MCF 10A (cell line): ENCODE measurements around the gene CGRRF1. TPM values are rescaled to one million over a fixed set of nuclear protein-coding genes. Genes with fewer than 3 reads are reported as not detected.

Experiments used
- BruUV-seq: library from RNA; stranded (reverse); fragments of 400-500 nt; replicated peaks from 2 replicates; lab custom pipeline; 2021; lab: Mats Ljungman, UMichigan
- CTCF ChIA-PET: fragments of 300-600 bp; sonication (Branson Sonifier 250); formaldehyde crosslinking; extraction: SDS; loops from one replicate; lab custom pipeline; 2021; ENCODE audit warnings: antibody characterized with exemption, inconsistent platforms; lab: Yijun Ruan, JAX
- POLR2A ChIA-PET: fragments of 300-600, 350-650 bp; sonication (Branson Sonifier 250); formaldehyde crosslinking; extraction: SDS; loops from one replicate; lab custom pipeline; 2020; ENCODE audit warnings: antibody characterized with exemption, inconsistent platforms; lab: Yijun Ruan, JAX
- DNase-seq: peaks from one replicate; pipeline ENCODE4 v3.0.0-alpha.2; 2018; ENCODE audit not compliant: unreplicated experiment
- H3K27ac Mint-ChIP-seq: one replicate; pipeline ENCODE4 v1.8.0; 2022; ENCODE audit warnings: mild to moderate bottlenecking, low read depth, mixed read lengths; ENCODE audit not compliant: unreplicated experiment
- H3K27me3 Mint-ChIP-seq: one replicate; pipeline ENCODE4 v1.8.0; 2022; ENCODE audit warnings: mixed read lengths; ENCODE audit not compliant: insufficient read depth, unreplicated experiment
- H3K36me3 Mint-ChIP-seq: one replicate; pipeline ENCODE4 v1.8.0; 2022; ENCODE audit warnings: mild to moderate bottlenecking, moderate library complexity, mixed read lengths; ENCODE audit not compliant: insufficient read depth, unreplicated experiment
- H3K4me1 Mint-ChIP-seq: one replicate; pipeline ENCODE4 v1.8.0; 2022; ENCODE audit warnings: mixed read lengths; ENCODE audit not compliant: insufficient read depth, unreplicated experiment
- H3K4me3 Mint-ChIP-seq: one replicate; pipeline ENCODE4 v1.8.0; 2022; ENCODE audit warnings: mild to moderate bottlenecking, moderate library complexity, mixed read lengths; ENCODE audit not compliant: unreplicated experiment
- H3K9me3 Mint-ChIP-seq: one replicate; pipeline ENCODE4 v1.8.0; 2022; ENCODE audit warnings: mixed read lengths; ENCODE audit not compliant: unreplicated experiment
- intact Hi-C: fragments of 100-400 bp; cut with micrococcal nuclease; formaldehyde crosslinking; loops from 2 replicates; pipeline ENCODE4 v1.14.1; 2022
- total RNA-seq: library from RNA; stranded (reverse); gene quantifications from 2 replicates; pipeline ENCODE4 v1.2.3, GENCODE V29; 2022
- TF ChIP-seq, protein P1 (sequence below): fragments of 200-600 bp; IDR thresholded peaks from one replicate; pipeline ENCODE4 v1.8.0; 2022; ENCODE audit warnings: antibody characterized with exemption, mild to moderate bottlenecking; ENCODE audit not compliant: unreplicated experiment

The CGRRF1 gene
- total RNA-seq, 1 experiment from 2014 or later = 17.5 TPM

DNA sequence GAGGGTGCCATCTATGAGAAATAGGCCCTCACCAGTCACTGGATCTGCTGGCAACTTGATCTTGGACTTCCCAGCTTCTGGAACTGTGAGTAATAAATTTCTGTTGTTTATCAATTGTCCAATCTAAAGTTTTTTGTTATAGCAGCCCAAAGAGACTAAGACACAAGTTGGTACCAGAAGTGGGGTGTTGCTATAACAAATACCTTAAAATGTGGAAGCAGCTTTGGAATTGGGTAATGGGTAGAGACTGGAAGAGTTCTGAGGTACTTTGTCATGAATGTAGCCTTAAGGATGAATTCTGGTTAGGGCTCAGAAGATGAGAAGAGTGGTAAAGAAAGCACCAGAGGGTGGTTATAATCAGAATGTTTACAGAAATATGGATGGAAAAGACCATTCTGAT lies 42.4 kb upstream of the CGRRF1 start:
- POLR2A ChIA-PET = no interaction called here
- no peaks in the 10 kb centered on the region for H3K36me3 Mint-ChIP-seq
- CTCF ChIA-PET = no interaction called here
- TF ChIP-seq, protein P1, sequence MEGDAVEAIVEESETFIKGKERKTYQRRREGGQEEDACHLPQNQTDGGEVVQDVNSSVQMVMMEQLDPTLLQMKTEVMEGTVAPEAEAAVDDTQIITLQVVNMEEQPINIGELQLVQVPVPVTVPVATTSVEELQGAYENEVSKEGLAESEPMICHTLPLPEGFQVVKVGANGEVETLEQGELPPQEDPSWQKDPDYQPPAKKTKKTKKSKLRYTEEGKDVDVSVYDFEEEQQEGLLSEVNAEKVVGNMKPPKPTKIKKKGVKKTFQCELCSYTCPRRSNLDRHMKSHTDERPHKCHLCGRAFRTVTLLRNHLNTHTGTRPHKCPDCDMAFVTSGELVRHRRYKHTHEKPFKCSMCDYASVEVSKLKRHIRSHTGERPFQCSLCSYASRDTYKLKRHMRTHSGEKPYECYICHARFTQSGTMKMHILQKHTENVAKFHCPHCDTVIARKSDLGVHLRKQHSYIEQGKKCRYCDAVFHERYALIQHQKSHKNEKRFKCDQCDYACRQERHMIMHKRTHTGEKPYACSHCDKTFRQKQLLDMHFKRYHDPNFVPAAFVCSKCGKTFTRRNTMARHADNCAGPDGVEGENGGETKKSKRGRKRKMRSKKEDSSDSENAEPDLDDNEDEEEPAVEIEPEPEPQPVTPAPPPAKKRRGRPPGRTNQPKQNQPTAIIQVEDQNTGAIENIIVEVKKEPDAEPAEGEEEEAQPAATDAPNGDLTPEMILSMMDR = no peak
- no peak overlapping the region for H3K4me3 Mint-ChIP-seq
- intact Hi-C loops = no loop called here
- H3K27ac Mint-ChIP-seq = no peak overlapping the region
- no peak for DNase-seq
- BruUV-seq = no TSS peak
- H3K27me3 Mint-ChIP-seq = no peaks in the 10 kb centered on the region
- no peaks in the 10 kb centered on the region for H3K4me1 Mint-ChIP-seq
- peaks cover 15% of the 10 kb centered on the region for H3K9me3 Mint-ChIP-seq

DNA sequence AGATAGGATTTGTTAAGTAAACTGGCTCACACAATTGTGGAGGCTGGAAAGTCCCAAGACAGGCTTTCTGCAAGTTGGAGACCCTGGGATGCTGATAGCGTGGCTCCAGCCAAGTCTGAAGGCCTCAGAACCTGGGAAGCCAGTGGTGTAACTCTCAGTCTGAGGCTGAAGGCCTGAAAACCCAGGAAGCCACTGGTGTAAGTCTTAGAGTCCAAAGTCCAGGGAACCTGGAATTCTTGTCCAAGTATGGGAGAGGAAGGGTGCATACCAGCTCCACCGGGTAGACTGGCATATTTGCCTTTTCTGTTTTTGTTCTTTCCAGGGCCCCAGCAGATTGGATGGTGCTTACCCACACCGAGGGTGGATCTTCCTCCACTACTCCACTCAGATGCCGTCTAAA lies 39.0 kb upstream of the CGRRF1 start:
- Mint-ChIP-seq H3K36me3 (peaks cover 21% of the 10 kb centered on the region), H3K27ac (no peak overlapping the region), H3K4me3 (no peak overlapping the region), H3K27me3 (no peaks in the 10 kb centered on the region), H3K9me3 (peaks cover 15% of the 10 kb centered on the region), H3K4me1 (no peaks in the 10 kb centered on the region)
- CTCF ChIA-PET = no interaction called here
- DNase-seq = no peak
- intact Hi-C loops = no loop called here
- TF ChIP-seq, protein P1 = no peak
- POLR2A ChIA-PET = interaction anchor here (5.5 kb wide), 1 partner anchor 17 kb away, joined by 34 read pairs; the partner anchor contains the start of gene GMFB
- BruUV-seq = no TSS peak

DNA sequence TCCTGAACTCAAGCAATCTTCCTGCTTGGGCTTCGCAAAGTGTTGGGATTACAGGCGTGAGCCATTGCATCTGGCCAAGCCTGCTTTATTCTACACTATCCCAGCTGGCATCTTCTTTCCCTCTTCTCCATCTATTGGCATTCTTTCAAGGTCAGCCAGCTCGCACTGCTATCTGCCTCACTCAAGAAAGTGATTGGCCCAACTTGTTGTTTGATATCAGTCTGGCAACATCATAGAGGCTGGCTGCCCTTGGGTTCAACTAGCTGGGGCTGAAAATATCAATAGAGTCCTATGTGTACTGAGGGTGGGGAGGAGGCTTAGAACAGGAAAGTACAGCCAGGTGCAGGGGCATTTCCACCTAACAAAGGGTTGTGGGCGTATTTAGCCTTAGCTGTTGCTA lies 38.1 kb upstream of the CGRRF1 start:
- no peaks in the 10 kb centered on the region for H3K4me1 Mint-ChIP-seq
- BruUV-seq = no TSS peak
- ChIA-PET POLR2A (interaction anchor here (0.8 to 5.5 kb wide), 4 partner anchors 11 to 94 kb away, joined by 3 to 34 read pairs (median 4); partner anchors contain the start of gene GMFB), CTCF (no interaction called here)
- intact Hi-C loops = no loop called here
- no peak overlapping the region for H3K27ac Mint-ChIP-seq
- DNase-seq = no peak
- H3K9me3 Mint-ChIP-seq = peaks cover 14% of the 10 kb centered on the region
- TF ChIP-seq, protein P1 = no peak
- peaks cover 25% of the 10 kb centered on the region for H3K36me3 Mint-ChIP-seq
- no peak overlapping the region for H3K4me3 Mint-ChIP-seq
- no peaks in the 10 kb centered on the region for H3K27me3 Mint-ChIP-seq

DNA sequence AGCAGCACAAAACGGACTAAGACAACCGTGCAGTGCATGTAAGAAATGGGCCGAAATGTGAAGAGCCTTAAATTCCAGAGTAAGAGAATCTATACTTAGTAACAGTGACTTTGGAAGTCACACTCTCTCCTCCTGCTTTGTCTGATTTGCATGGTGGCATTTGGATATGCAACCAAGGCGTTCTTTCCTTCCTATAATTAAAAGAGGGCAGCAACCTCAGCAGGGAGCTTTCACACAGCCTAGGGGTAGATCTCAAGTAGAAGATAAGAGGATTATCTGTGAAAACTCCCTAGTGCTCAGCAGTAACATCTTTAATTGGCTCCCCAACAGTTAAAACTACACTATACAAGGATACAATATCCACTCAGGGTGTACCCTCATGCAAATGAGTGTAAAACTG lies 37.4 kb upstream of the CGRRF1 start:
- CTCF ChIA-PET = no interaction called here
- Mint-ChIP-seq H3K4me3 (no peak overlapping the region), H3K36me3 (peaks cover 31% of the 10 kb centered on the region), H3K9me3 (peaks cover 7% of the 10 kb centered on the region), H3K27me3 (no peaks in the 10 kb centered on the region), H3K4me1 (no peaks in the 10 kb centered on the region), H3K27ac (no peak overlapping the region)
- no peak for DNase-seq
- intact Hi-C loops = no loop called here
- no TSS peak for BruUV-seq
- POLR2A ChIA-PET = interaction anchor here (0.8 to 5.5 kb wide), 6 partner anchors 10 to 33 kb away, joined by 3 to 34 read pairs (median 4); partner anchors contain the start of gene GMFB
- TF ChIP-seq, protein P1 = no peak
